Esophagus mucosa (tissue), 1 donor: ENCODE data around the gene SFXN3. TPM values are rescaled to one million over a fixed set of nuclear protein-coding genes. Genes with fewer than 3 reads are reported as not detected.

ENCODE experiments used
- ATAC-seq: fragments of 200-7000 bp; cut with Tn5 transposase; one replicate; pipeline ENCODE4 v1.9.1; 2020
- total RNA-seq: library from RNA; stranded (reverse); gene quantifications from one replicate; pipeline ENCODE4 v1.2.4, GENCODE V29; 2023
- donor health status: DM: yes; HTN: yes; CAD: no.

The SFXN3 gene
- total RNA-seq, 1 donor from 2014 or later, result 4.9 TPM

DNA sequence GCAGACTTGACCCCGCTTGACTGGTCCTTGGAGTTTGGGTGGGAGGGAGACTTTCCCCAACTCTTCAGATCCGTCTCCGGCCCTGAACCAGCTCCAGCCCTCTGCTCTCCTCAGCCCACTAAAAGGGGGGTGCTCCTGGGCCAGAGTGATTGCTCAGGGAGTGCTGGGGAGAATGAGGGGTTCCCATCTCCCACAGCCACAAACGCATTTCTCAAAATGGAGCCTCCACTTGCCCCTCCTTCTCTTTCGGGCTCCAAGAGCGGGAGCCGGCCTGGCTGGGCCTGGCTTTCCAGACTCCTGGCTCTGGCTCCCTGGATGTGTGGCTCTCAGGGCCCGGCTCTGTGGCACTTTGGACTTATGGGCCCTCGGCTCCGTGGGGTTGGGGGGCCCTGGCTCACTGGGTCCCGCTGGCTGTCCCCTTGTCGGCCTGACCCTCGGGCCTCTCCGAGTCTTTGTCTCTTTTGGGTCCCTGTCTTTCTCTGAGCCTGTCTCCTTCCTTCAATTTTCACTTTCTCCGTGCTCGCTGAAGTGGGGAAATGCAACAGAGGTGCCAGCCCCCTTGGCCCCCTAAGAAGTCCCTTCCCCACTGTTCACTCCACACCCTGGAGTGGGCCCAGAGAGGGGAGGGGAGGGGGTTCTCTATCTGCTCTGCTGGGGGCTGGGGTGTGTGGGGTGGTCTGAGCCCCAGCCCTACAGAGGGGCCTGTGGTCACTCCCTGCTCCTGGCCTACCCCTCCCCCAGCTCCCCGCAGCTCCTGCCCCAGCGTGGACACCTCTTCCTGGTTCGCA is 30.7 kb upstream of the SFXN3 start:
- ATAC-seq, result no peak

DNA sequence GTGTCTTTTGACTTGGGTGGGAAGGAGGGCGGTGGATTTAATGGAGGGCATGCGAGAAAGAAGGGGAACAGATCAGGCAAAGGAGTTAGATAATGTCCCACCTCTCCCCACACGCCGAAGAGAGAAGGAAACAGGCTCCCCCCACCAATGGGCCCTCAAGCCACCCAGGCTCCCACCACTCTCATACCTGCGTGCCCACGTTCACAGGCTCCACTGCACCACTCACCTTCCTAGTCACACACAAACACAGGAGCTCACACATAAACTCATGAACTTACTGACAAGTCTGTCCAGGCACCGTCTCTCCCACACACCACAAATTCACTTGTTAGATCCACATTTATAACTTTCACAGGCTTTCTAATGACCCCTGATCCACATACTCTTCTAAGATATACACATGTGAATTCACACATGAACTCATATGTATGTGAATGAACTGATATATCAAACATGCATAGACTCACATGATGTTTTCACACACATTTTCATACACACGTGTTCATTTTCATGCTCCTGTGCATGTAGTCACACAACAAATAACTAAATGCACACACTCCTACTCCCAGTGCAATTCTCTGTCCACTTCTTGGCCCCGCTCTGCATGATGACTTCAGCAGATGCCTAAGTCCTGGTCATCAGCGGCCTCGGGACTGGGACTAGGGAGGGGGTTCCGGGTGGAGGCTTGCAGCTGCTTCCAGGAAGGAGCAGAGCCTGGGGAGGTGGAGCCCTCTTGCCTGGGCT is 29.9 kb upstream of the SFXN3 start:
- peak; percentile 6 for ATAC-seq

DNA sequence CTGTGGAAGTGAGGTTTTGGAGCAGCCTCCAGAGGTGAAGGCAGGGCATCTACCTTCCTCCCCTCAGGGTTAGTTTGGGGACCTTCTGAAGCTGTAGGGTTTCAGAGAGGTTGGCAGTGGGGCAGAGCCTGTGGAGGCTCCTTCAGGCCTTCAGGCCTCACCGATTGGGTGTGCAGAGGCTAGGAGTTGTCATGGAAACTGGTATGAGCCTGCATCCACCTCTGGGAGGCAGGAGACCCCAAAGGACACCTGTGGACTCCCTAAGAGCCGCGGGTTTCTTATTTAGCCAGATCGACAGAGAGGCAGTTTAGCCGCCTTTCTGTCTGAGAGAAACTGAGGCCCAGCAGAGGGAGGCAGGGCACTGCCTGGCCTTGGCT is 29.4 kb upstream of the SFXN3 start:
- ATAC-seq, result no peak

DNA sequence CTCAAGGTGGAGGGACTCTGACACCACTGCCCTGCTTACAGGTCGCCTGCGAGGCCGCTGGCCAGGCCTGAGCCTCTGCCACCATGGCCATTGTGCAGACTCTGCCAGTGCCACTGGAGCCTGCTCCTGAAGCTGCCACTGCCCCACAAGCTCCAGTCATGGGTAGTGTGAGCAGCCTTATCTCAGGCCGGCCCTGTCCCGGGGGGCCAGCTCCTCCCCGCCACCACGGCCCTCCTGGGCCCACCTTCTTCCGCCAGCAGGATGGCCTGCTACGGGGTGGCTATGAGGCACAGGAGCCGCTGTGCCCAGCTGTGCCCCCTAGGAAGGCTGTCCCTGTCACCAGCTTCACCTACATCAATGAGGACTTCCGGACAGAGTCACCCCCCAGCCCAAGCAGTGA is 28.6 kb upstream of the SFXN3 start:
- no peak for ATAC-seq

DNA sequence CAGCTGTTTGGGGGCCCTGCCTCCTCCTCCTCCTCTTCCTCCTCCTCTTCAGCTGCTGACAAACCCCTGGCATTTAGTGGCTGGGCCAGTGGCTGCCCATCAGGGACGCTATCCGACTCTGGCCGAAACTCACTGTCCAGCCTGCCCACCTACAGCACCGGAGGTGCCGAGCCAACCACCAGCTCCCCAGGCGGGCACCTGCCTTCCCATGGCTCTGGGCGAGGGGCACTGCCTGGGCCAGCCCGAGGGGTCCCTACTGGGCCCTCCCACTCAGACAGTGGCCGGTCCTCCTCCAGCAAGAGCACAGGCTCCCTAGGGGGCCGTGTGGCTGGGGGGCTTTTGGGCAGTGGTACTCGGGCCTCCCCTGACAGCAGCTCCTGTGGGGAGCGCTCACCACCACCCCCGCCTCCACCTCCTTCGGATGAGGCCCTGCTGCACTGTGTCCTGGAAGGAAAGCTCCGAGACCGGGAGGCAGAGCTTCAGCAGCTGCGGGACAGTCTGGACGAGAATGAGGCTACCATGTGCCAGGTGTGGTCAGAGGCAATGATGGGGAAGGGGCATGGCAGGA is 27.3 kb upstream of the SFXN3 start:
- no peak for ATAC-seq

DNA sequence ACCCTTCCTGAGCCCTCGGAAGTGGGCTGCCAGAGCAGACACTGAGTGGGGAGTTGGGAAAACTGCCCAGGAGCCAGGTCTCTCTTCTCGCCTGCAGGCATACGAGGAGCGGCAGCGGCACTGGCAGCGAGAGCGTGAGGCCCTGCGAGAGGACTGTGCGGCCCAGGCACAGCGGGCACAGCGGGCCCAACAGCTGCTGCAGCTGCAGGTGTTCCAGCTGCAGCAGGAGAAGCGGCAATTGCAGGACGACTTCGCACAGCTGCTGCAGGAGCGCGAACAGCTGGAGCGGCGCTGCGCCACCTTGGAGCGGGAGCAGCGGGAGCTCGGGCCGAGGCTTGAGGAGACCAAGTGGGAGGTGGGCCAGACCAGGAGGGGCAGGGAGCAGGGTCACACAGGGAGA is 25.7 kb upstream of the SFXN3 start:
- ATAC-seq, result no peak

DNA sequence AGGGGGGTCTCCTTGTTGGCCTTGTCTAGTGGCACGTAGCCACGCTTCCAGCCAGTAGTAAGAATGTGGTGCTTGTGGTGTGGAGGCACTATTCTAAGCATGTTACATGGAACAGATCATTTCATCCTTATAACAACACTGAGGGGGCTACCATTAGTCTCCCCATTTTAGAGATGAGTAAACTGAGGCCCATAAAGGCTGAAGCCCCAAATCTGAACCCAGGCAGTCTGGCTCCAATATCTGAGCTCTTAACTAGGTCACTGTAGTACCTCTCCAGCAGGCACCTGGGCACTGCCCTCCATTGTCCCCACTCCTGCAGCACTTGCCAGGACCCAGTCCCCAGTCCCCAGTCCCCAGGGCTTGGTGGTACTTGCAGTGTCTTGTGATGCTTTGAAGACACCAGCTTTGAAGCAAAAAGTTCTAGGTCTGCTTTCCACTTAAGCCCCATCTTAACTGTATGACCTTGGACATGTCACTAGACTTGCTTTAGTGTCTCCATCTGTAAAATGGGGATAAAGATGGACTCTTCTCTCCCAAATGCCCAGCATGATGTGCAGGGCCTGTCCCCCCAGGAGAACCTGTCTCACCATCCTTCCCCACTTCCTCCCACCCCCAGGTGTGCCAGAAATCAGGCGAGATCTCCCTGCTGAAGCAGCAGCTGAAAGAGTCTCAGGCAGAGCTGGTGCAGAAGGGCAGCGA is 25.0 kb upstream of the SFXN3 start:
- ATAC-seq, result no peak

DNA sequence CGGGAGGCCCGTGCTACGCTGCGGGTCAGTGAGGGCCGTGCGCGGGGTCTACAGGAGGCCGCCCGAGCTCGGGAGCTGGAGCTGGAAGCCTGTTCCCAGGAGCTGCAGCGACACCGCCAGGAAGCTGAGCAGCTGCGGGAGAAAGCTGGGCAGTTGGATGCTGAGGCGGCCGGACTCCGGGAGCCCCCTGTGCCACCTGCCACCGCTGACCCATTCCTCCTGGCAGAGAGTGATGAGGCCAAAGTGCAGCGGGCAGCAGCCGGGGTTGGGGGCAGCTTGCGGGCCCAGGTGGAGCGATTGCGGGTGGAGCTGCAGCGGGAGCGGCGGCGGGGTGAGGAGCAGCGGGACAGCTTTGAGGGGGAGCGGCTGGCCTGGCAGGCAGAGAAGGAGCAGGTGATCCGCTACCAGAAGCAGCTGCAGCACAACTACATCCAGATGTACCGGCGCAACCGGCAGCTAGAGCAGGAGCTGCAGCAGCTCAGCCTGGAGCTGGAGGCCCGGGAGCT is 24.4 kb upstream of the SFXN3 start:
- no peak for ATAC-seq

DNA sequence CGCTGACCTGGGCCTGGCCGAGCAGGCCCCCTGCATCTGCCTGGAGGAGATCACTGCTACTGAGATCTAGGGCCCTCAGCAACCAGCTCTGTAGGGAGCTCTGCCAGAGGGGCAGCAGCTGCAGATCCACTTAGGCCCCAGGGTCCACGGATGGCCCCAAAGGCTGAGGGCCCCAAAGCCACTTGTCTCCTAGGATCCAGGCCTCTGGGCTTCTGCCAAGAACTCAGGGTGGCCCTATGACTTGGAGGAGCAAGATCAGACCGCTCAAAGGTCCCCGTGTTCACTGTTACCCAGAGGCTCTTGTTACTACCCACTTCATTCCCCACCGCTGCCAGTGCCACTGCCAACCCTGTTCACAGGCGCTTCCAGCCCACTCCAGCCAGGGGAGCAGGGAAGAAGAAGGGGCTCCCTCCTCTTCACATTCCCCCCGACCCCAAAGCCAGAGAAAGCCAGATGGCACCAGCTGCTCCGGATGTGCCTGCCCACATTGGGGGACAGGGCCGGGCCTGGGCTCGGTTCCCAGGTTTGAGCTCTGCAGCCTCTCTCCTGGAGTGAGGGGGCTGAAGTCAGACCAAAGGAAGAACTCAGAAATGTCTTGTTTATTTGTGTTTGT is 23.8 kb upstream of the SFXN3 start:
- no peak for ATAC-seq

DNA sequence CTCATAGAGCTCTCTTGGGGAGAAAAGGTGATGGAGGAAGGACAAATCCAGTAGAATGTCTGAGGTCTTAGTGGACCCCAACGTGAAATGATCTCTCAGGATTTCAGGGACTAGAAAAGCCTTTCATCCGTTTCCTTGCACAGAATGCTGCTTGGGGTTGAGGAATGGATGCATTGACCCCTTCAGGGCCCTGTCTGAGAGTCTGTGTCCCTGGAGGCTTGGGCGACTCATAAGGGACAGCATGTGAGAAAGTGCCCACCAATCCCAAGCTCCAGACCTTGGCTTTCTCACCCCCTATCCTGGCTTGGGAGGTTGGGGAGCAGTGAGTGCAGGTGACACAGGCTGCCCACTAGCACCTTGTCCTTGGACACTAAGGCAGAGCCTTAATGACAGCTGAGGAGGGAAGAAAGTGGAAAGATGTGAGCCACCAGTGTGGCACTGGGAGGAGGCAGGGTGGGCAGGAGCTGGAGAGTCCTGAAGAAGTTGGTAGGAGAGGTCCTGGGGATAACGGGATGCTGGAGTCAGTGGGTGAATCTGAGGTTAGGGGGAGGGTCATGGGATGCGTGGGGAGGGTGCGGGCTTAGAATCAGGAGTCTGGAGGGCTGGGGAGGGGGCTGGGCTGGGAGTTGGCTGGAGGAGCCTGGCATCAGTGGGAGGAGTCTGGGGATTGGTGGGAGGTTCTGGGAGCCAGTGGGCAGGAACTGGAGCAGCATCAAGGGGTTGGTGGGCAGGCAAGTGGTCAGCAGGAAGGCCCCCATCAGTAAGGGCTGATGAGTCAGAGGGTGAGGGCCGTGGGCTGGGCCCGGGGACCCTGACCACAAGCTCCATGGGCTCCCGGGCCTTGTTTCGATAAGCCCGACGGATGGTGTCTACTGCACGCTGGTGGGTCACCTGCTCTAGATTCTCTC is 22.9 kb upstream of the SFXN3 start:
- no peak for ATAC-seq

DNA sequence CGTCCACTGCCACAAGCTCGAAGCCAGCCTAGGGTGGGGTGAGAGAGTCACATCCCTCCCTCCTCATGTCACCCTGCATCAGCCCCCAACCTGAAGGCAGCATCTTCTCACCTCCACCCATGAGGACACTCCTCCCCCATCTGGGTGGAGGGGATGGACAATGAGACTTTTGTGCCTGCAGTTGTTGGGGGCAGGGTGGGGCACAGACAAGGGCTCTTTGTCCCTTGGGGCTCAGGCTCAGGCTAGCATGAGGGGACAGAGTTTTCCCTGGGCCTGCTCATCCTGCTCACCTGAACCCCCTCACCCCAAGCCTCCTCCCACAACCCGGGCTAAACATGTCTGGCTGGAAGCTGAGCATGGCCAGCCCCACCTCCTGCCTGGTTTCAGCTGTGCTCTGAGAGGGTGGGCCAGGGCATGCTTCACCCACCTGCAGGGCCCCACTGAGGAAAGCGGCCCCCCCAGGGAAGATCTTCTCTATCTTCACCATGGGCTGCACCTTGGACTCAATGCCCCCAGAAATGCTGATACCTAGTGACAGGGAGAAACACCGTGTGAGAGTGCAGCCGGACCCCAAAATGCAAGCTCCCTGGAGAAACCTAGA is 22.1 kb upstream of the SFXN3 start:
- no peak for ATAC-seq

DNA sequence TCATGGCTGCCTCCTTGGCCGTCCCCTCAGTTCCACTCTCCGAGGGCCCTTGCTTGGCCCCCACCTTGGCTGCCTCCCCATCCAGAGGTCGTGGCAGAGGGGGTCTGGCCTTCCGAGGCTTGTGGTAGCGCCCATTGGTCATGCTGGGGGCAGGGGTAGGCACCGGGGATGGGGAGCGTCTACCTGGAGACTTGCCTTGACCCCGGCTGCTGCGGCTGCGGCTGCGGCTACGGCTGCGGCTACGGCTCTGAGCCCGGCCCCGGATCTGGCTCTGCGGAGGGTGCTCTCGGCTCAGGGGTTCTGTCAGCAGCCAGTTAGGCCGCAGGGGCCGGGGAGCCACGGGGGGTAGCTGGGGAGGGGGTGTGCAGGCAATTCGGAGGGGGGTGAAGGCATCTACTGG is 20.7 kb upstream of the SFXN3 start:
- no peak for ATAC-seq

DNA sequence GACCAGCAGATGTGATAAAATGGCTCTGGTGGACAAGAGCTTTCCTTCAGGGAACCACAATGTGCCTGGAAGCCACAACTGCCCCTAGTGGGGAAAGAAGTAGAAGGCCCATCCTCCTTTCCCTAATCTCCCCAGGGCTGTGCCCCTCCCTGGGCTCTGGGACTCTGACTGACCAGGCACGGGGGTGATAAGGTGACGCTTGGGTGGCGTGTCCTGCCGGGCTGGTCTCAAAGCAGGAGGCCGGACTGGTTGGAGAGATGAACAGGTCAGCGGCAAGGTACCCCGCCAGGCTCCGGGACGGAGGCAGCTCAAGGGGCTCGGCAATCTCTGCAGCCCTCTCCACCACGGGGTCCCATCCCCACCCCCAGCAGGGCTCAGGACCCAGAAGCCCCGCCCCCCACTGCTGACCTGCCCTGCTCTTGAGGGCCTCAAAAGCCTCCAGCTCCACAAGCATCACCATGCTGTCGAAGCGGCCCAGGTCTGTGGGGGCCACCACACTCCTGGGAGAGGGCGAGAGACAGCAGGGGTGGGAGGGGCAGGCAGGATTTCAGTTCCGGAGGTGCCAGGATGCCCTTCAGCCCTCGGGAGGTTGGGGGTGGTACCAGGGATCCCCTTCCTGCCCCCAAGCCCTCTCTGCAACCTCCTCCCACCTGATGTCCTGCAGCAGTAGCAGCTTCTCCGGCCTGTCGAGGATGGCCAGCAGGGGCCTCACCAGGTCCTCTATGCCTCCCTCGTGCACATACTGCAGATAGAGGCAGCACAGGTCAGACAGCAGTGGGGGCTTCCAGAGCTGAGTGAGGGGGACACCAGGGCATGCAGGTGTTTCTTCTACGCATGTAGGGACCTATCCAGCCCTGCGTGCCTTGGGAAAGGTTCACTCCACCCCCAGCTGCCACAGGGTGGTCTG is 19.3 kb upstream of the SFXN3 start:
- ATAC-seq, result no peak

DNA sequence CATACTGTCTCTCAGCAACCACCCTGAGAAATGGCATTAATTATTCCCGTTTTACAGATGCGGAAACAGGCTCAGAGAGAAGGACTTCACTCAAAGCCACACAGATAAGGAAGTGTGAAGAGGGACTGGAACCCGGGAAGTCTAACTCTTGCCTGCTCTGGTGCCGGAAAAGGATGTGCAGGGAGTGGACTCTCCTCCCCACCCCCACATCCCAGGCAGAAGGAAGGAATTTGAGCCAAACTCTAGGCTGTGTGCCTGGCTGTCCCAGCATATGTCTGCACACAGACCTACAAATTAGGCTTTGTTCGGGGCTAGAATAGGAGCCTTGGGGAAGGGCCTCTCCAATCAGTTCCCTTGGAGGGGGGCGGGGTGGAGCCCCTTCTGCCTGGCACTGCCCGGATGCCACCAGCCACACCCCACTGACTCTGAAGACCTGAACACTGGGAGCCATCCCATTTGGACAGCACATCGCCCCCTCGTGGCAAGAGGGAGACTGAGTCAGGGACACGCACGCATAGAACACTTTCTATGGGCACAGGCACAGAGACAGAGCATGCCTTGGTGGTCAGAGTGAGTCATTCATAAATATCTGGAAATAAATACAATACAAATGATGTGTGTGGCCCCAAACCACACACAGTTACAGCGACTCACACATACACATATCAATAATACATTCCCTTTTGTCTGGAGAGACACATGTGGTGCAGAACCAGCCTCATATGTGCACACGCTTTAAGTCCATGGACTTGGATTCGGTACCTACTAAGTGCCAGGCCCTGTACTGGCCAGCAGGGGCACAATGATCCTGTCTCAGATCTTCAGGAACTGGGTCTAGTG is 18.3 kb upstream of the SFXN3 start:
- peak; percentile 73 for ATAC-seq

DNA sequence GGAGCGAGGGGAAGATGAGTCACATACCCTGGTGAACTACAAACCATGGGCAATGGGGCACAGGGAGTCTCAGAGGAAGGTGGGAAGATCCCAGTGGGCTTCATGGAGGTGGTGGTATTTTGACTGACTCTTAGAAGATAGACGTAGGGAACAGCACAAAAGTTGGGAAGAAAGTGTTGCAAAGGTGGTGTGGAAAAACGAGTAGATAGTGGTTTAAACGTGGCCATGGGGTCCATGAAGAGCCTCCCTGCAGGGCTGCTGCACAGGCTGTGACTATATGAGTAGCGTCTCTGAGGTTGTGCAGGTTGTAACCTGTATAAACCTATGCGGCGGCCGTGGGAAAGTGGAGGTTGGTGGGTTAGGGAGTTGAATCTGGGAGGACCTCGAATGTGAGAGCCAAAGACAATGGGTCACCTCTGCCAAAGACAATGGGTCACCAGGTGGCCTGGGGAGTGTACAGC is 17.6 kb upstream of the SFXN3 start:
- ATAC-seq, result no peak

DNA sequence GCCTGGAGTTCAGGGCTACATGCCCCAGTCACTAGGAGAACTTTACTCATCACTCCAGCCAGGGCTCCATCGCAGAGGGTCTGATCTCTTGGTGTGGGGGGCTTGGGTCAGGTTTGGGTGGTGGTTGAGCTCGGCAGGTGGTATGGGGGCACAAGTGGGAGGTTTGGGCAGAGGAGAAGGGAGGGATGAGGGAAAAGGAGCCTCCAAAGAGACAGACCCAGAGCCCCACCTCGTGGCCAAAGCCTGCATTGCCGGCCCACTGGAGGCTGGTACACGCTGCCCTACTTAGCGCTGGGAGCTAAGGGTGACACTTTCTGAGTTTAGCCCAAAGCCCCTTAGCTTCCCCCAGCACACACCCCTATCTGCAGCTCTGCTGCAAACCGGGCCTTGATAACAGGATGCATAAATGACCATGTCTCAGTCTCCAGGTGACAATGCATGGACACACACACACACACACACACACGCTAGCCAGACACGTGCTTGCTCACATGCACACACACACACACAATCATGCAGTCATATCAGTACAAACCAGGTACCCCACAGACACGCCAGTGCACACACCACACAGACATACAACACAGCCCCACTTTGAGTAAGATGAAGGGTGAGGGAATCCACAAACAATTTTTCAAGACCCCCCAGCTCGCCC is 16.7 kb upstream of the SFXN3 start:
- ATAC-seq, result peak; percentile 65

DNA sequence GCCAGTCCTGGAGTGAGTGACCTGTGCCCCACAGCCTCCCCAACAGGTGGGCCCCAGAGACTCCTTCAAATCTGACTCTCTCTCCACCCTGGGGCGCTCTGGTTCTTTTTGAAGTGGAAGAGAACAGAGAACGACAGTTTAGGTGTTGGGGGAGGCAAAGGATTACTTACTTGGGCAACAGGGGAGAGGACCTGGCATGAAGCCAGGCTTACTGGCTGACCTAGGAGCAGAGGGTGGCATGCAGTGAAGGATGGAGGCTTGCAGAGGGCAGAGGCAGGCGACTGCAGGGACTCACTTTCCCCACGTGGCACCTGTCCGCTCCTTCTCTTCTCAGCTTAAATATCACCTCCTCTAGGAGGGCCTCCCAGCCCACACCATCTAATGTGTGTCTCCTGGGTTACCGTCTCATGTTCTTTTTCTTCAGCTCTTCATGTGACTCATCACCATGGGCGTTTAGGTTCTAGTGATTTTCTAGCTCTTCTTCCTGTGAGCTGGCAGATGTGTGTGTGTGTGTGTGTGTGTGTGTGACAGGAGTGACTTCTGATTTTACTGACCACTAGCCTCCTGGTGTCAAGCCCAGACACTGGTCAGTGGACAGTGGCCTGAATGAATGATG is 16.0 kb upstream of the SFXN3 start:
- no peak for ATAC-seq

DNA sequence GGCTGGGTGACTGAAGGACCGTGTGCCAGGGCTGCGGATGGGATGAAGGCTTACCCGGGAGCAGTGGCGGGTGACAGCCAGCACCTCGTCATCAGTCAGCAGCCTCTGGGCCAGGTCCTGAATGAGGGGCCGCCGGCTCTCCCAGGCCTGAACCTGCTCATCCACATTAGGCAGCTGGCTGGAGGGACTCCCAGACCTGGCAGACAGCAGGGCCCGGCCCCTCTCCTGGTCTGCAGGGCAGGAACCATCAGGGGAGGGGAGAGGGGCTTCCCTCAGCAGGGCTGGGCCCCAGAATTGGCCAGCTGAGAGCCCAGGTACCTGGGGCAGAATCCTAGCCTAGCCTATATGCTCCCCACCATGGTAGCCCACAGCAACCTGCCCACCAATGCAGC is 15.5 kb upstream of the SFXN3 start:
- ATAC-seq, result no peak
